Adrenal gland (tissue), 12 donors: ENCODE data around the gene DAZAP2. TPM values are rescaled to one million over a fixed set of nuclear protein-coding genes. Genes with fewer than 3 reads are reported as not detected.
"Not testable (repeated sequence)": the region's sequence is repeated elsewhere in the genome, so short reads cannot be mapped to it uniquely, and the experiment has no call there.

Experiments
- DNase-seq, 7 donors: peaks; one replicate each; pipeline ENCODE4 v3.0.0-alpha.2; 2019 to 2020
- H3K27ac ChIP-seq, 5 donors: fragments of 200-600 bp; sonication (generic) in 4 of 5; 1 replicate in 3 of 5; 2 replicates in 2 of 5; pipeline versions ENCODE4 v1.5.1 to v1.8.0; 2016 to 2020; ENCODE audit warnings: mild to moderate bottlenecking in 1 of 5
- H3K27me3 ChIP-seq: fragments of 200-600 bp; 2 replicates; pipeline ENCODE4 v1.8.0; 2021
- H3K36me3 ChIP-seq, 2 donors: fragments of 200-600 bp; replicated peaks in 1 of 2; 1 replicate in 1 of 2; 2 replicates in 1 of 2; pipeline versions ENCODE4 v1.5.1 to v1.8.0; 2018 to 2022
- H3K4me1 ChIP-seq, 2 donors: fragments of 200-600 bp; replicated peaks in 1 of 2; 1 replicate in 1 of 2; 2 replicates in 1 of 2; pipeline versions ENCODE4 v1.5.1 to v1.8.0; 2018 to 2021
- H3K4me3 ChIP-seq, 4 donors: fragments of 200-600 bp; sonication (generic) in 3 of 4; one replicate each; pipeline ENCODE4 v1.5.1; 2016 to 2018
- H3K9me3 ChIP-seq, 3 donors: fragments of 200-600 bp; sonication (generic) in 1 of 3; replicated peaks in 1 of 3; 1 replicate in 2 of 3; 2 replicates in 1 of 3; pipeline versions ENCODE4 v1.5.1 to v1.8.0; 2016 to 2021
- CTCF ChIP-seq, 6 experiments: fragments of 450-650 bp in 4 of 6; fragments of 200-600 bp in 2 of 6; sonication (generic) in 1 of 6; IDR thresholded peaks; 1 replicate in 5 of 6; 2 replicates in 1 of 6; pipeline versions ENCODE4 v1.5.1 to v1.8.0; 2016 to 2021; ENCODE audit warnings: antibody characterized with exemption in 6 of 6, mild to moderate bottlenecking in 2 of 6, moderate library complexity in 1 of 6
- POLR2A ChIP-seq, 2 donors: fragments of 450-650 bp; IDR thresholded peaks; one replicate each; pipeline ENCODE4 v1.6.1; 2017; ENCODE audit warnings: antibody characterized with exemption in 2 of 2, mild to moderate bottlenecking in 2 of 2, moderate library complexity in 1 of 2
- WGBS, 4 donors: extraction: QIAGEN DNeasy Blood & Tissue Kit in 2 of 4; methylation state at CpG; one replicate each; pipeline versions ENCODE4 v1.1.5 to v1.1.7; 2013 to 2017; 5-methylcytosine and 5-hydroxymethylcytosine counted together
- intact Hi-C, 2 donors: fragments of 100-400 bp; cut with DNase I; formaldehyde crosslinking; loops; one replicate each; pipeline versions ENCODE4 v1.14.1 to v1.15.0; 2022 to 2023
- polyA plus RNA-seq, 3 donors: library from polyadenylated mRNA; stranded (reverse); fragments of 200-250 nt in 2 of 3; fragments of 350-450 nt in 1 of 3; fragmentation: Illumina TruSeq in 1 of 3; extraction: RNeasy Lipid Tissue Mini Kit (QIAGEN cat#74804) in 1 of 3; gene quantifications; one replicate each; pipeline ENCODE4 v1.2.3, GENCODE V29; 2013 to 2014
- total RNA-seq, 9 donors: library from RNA; depleted of rRNA in 4 of 9; stranded (reverse); fragments of >200 nt in 4 of 9; fragments of 120-200 nt in 1 of 9; fragmentation: NEBNext Ultra II Directional in 1 of 9; extraction: Animal tissue kit (Norgen Biotek cat#: 25700) in 1 of 9; gene quantifications; one replicate each; pipeline versions ENCODE4 v1.1.0 to v1.2.4, GENCODE V29; 2013 to 2023
- donor health status: healthy with polysubstance abuse.
- donor health status: Bipolar disorder and iron deficiency.
- donor health status: DM: yes; HTN: yes; CAD: no.
- donor health status: DM: no; HTN: no; CAD: no.
- donor health status: DM: no; HTN: no; CAD: no.
- donor health status: DM: yes; HTN: yes; CAD: no.

DAZAP2 gene
- total and polyA plus RNA-seq, 12 donors = 85.8 to 454 (median 210) TPM

DNA sequence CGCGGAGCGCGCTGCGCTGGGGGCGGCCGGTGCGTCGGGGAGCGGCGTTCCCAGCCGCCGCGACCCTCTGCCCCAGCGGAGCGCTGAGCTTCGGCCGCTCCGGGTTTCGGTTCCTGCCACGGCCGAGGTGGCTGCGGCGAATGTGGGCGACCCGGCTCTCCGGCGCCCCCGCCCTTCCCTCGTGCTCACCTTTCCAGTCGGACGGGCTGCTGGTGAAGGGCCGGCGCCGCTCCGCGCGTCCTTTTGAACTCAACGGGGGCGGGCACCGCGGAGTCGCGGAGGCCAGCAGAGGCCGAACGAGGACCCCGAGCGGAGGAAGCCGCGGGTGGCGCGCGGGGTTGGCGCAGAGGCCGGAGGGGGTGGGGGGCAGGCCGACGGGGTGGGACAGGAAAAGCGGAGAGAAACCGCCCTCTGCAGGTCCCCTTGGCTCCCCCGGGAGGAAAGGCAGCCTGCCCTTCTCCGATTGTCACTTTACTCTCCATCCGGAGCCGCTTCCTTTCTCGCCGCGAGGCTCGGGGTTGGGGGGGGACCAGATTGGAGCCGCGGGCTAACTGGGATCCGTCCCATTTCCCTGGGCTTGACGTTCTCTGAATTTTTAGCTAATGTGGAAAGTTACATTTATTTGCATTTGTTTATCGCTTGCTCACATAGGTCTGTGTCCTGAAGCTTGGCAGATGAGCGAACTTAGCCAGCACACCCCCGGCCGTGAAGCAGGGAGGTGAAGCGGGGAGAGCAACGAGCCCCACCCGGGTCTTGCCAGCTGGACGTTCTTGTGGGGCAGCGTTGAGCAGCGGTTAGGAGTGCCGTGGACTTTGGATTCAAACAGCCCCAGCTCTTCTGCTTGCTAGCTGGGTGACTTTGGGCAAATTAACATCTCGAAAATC, 31.7 kb downstream of the DAZAP2 start, which contains the start of gene SMAGP:
SMAGP (minus strand) TSS at position 349 of the 884 bp plus-strand sequence. CDS start 1,137 bp downstream, outside the sequence.
- 0 to 1% (median 0%) methylated on average over 22 to 83 of the region's 83 CpGs for WGBS, 4 donors
- intact Hi-C loops = loop anchor here in 1 of 2 donors (5.0 kb wide), 1 partner anchor 72 kb away; no protein-coding TSS in a partner anchor

GRCh38 chr12:51270951-51271518, 32.4 kb downstream of the DAZAP2 start:
- Histone ChIP-seq H3K27ac (peak overlapping the region in 4 of 5 donors; percentile 50 to 91 (median 79)), H3K36me3 (no peaks in the 10 kb centered on the region), H3K9me3 (no peaks in the 10 kb centered on the region), H3K27me3 (no peaks in the 10 kb centered on the region), H3K4me3 (peak overlapping the region in 2 of 4 donors; percentile 50 to 97), H3K4me1 (peaks cover 0 to 13% of the 10 kb centered on the region in 2 donors)
- WGBS, 4 donors = 35 to 53% (median 42%) methylated on average over 9 of the region's 9 CpGs
- TF ChIP-seq POLR2A (IDR thresholded peaks at IDR 0.05) (peak in 1 of 2 donors; percentile 47), CTCF (IDR thresholded peaks at IDR 0.05) (no peak)
- DNase-seq = peak in 2 of 7 donors; percentile 15 to 28
- intact Hi-C loops = loop anchor here in 1 of 2 donors (5.0 kb wide), 1 partner anchor 71 kb away; no protein-coding TSS in a partner anchor

More for the DNA sequence above, 31.7 kb downstream of the DAZAP2 start, which contains the start of gene SMAGP:
- TF ChIP-seq POLR2A (IDR thresholded peaks at IDR 0.05) = peak in 1 of 2 donors; percentile 21
- TF ChIP-seq CTCF (IDR thresholded peaks at IDR 0.05) = no peak
- H3K36me3 ChIP-seq = no peaks in the 10 kb centered on the region
- H3K9me3 ChIP-seq = no peaks in the 10 kb centered on the region
- peak within 1 kb of the TSS in 4 of 5 donors; percentile 60 to 91 (median 79) for H3K27ac ChIP-seq
- DNase-seq = peak; percentile 48 to 68 (median 65)
- H3K27me3 ChIP-seq = no peaks in the 10 kb centered on the region
- peaks cover 0 to 13% of the 10 kb centered on the region in 2 donors for H3K4me1 ChIP-seq
- H3K4me3 ChIP-seq = peak within 1 kb of the TSS; percentile 50 to 97 (median 76)

DNA sequence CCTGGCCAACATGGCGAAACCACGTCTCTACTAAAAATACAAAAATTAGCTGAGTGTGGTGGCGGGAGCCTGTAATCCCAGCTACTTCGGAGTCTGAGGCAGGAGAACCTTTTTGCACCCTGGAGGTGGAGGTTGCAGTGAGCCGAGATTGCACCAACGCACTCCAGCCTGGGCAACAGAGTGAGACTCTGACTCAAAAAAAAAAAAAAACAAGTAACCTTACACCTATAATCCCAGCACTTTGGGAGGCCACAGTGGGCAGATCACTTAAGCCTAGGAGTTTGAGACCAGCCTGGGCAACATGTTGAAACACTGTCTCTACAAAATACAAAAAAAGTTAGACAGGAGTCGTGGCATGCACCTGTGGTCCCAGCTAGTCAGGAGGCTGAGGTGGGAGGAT, 34.2 kb downstream of the DAZAP2 start:
- 91 to 98% (median 95%) methylated on average over 7 of the region's 7 CpGs for WGBS, 4 donors
- H3K36me3 ChIP-seq, DNase-seq, H3K27me3 ChIP-seq, H3K9me3 ChIP-seq, H3K4me3 ChIP-seq, H3K27ac ChIP-seq: not testable (repeated sequence)
- intact Hi-C loops = loop anchor here in 1 of 2 donors (5.0 kb wide), 1 partner anchor 69 kb away; no protein-coding TSS in a partner anchor
- peaks cover 0 to 13% of the 10 kb centered on the region in 2 donors for H3K4me1 ChIP-seq

- Histone ChIP-seq H3K27ac (no peak overlapping the region), H3K4me3 (no peak overlapping the region), H3K4me1 (peaks cover 0 to 7% of the 10 kb centered on the region in 2 donors), H3K9me3 (no peaks in the 10 kb centered on the region), H3K27me3 (no peaks in the 10 kb centered on the region), H3K36me3 (no peaks in the 10 kb centered on the region)
- intact Hi-C loops = no loop called here
- TF ChIP-seq POLR2A (IDR thresholded peaks at IDR 0.05) = no peak
- TF ChIP-seq CTCF (IDR thresholded peaks at IDR 0.05) = no peak
- 60 to 100% (median 86%) methylated on average over 1 of the region's 1 CpG for WGBS, 4 donors
- DNase-seq = no peak
These were observed 36.5 kb downstream of the DAZAP2 start for GRCh38 chr12:51275088-51275487.
